HG03520 (cell line): ENCODE data around the gene ZNF282.
A peak's percentile ranks its signal among the peaks of the same experiment; 100 is the strongest.
"Not testable (repeated sequence)": the region's sequence is repeated elsewhere in the genome, so short reads cannot be mapped to it uniquely, and the experiment has no call there.

ENCODE experiments used
- ATAC-seq: cut with Tn5 transposase; IDR thresholded peaks from one replicate; pipeline ENCODE4 v1.9.1; 2021; ENCODE audit warnings: mild to moderate bottlenecking, moderate library complexity; ENCODE audit not compliant: unreplicated experiment

Gene ZNF282

DNA sequence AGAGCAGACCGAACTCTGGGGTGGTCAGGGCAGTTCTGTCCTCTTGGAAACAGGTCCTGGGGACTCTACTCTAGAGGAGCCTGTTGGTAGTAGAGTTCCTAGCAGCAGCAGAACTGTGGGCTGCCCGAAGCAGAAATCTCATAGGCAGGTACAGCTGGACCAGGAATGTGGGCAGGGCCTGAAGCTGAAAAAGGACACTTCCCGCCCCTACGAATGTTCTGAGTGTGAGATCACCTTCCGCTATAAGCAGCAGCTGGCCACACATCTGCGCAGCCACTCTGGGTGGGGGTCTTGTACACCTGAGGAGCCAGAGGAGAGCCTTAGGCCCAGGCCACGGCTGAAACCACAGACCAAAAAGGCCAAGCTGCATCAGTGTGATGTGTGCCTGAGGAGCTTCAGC lies 58.3 kb downstream of the ZNF282 start:
- no peak for ATAC-seq

DNA sequence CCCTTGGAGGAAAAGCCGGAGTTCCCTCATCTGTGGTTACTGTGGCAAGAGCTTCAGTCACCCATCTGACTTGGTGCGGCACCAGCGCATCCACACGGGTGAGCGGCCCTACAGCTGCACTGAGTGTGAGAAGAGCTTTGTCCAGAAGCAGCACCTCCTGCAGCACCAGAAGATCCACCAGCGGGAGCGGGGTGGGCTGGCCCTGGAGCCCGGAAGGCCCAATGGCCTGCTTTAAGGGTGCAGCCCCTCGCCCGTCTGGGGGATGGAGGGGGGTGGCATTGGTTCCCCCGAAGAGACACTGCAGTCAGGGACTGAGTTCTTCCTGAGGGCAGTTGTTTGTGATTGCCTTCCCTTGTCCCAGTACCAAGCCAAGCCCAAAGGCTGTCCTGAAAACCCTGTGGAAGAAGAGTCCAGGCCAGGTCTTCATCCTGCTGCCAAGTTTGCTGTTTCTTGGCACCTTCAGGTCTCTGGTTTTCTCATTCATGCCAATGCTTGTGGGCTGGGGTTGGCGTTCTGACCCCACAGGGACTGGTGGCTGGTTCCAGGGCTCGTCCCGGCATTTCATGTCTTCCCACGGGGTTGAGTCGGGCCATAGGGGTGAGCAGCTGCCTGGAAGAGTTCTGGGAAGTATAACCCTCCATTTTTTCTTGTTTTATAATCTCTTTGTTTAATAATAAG lies 59.0 kb downstream of the ZNF282 start:
- no peak for ATAC-seq

DNA sequence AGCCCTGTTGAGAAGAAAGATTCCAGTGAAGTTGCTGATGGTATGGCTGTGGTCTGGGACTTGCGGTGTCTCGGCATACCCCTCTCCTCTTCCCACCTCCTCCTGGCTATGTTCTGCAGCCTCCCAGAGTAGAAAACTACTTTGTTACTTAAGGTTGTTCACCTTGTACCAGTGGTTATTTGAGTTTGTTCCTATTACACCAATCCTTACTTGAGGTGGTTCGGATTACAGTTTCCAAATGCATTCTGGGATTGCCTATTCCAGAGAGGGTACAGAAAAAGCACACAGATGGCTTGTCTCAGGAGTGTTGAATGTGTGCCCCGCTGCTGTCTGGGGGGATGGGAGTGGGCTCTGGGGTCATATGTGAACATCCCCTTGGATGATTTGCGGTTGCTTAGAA lies 59.8 kb downstream of the ZNF282 start:
- ATAC-seq, result no peak

DNA sequence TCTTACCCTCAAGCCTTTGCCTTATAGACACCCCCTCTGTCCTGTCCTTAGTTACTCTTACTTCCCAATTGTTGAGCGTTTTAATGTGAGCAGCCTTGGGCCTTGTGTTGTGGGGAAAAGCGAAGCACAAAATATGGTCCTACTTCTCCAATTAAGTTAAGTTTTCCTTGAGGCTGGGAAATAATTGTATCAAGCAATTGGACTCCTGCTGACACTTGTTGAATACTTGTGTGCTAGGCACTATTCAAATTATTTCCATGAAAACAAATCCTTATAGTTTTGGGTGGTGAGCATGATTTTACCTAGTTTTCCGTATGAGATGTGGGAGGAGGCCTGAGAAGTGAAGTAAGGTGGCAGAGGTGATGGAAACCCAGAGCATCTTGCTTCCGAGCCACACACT lies 61.2 kb downstream of the ZNF282 start:
- ATAC-seq, result no peak

DNA sequence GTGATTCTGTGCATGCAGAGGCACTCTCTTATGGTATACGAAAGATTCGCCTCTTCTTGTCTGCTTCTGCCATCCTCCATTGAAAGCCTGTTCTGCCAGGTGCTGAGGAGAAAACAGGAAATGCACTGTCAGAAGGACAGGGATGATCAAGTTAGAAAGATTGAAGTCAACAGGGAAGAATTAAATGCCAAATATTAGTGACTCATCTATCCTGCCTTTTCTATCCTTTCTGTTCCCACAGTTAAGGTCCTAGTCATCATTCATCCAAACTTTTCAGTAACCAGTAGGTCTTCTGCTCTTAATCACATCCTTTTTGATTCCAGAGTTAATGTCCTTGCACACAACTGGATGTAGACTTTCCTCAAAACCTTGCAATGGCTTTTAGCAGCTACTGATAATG lies 61.8 kb downstream of the ZNF282 start:
- no peak for ATAC-seq

DNA sequence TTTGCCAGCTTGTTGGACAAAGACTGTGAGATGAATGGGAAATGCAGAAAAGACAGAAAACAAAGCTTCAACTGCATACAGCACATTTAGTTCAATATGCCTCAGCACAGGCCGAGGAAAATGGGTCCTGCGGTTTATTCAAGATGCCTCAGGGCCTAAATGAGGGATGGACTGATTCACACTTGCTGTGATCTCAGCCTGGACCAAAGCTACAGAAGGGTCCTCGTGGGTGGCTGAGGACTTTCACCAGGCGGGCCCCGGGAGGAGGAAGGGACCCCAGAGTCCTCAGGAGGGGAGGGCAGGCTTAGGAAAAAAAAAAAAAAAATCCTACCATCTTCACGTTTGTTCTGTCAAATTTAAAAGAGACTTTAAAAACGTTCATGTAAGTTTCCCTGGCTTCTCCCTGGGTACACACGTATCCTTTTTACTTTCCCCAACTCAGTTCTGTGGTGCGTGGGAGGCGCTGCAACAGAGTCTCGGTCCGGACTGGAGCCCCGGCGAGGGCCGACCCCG lies 66.0 kb downstream of the ZNF282 start:
- ATAC-seq, result no peak

DNA sequence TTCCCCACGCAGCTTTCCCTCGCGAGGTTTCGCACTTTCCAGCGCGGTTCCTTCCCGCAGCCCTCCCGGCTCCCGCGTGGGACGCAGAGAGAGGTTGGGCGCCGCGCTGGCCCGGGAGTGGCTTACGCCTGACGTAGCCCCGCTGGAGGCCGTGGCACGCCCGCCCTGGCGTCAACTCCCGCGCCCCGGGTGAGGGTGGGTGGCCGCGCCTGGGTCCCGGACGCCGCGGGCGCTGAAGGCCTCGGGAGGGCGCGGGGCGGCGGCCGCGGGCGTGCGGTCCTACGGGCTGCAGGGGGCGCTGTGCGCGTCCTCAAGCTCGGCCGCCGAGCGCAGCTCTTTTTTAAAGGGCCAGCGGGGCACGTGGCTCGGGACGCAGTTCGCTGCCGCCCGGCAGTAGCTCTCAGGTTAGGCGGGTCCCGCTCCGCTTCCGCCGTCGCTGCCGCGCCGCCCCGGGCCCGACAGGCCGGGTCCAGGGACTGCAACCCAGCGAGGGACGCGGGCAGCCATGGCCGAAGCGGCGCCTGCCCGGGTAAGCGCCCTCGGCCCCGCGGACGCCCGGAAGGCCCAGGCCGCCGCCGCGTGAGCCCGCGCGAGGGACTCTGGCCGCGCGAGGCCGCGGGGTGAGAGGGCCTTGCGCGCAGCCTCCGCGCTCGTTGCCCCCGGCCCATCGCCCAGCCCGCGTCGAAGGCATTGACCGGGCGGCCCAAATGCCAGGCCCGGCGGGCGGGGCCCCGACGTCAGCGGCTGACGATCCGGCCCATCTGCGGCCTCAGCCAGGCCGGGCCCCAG lies 66.7 kb downstream of the ZNF282 start, which contains the start of gene ZNF783:
ZNF783 (plus strand) TSS at position 368 of the 789 bp plus-strand sequence; CDS start at position 506, 138 bp downstream.
- ATAC-seq, result peak; percentile 82

- ATAC-seq, result no peak
Measured at GRCh38 chr7:149266451-149266850, 71.1 kb downstream of the ZNF282 start.

GRCh38 chr7:149267733-149268132 lies 72.4 kb downstream of the ZNF282 start:
- no peak for ATAC-seq

DNA sequence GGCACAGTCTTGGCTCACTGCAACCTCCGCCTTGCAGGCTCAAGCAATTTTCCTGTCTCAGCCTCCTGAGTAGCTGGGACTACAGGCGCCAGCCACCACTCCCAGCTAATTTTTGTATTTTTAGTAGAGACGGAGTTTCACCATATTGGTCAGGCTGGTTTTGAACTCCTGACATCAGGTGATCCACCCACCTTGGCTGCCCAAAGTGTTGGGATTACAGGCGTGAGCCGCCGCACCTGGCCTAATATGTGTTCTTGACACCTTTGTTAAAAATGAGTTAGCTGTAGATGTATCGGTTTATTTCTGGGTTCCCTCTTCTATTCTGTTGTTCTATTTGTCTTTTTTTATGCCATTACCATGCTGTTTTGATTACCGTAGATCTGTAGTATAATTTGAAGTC lies 79.1 kb downstream of the ZNF282 start:
- ATAC-seq, result not testable (repeated sequence)
